Measurements from ENCODE around the gene RNASEL.

DNA sequence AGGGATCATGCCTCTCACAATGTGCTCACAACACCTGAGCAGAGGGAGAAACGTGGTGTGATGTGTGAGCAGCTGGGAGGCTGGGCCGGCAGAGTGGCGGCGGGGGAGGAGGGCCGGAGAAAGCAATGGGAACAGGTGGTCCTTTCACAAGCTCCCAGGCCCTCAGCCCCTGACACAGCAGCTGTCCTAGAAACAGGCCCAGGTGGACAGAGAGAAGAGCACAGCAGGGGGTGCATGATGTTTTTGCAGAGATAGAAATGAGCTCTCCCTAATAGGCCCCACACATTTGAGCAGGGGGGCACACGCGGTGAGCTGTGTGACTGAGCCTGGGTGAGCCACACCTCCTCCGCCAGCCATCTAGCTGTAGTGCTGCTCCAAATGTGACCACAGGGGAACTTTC is 22.7 kb upstream of the RNASEL start:
- TF ChIP-seq CTCF (IDR thresholded peaks at IDR 0.05) = no peak
- TF ChIP-seq, protein P1, sequence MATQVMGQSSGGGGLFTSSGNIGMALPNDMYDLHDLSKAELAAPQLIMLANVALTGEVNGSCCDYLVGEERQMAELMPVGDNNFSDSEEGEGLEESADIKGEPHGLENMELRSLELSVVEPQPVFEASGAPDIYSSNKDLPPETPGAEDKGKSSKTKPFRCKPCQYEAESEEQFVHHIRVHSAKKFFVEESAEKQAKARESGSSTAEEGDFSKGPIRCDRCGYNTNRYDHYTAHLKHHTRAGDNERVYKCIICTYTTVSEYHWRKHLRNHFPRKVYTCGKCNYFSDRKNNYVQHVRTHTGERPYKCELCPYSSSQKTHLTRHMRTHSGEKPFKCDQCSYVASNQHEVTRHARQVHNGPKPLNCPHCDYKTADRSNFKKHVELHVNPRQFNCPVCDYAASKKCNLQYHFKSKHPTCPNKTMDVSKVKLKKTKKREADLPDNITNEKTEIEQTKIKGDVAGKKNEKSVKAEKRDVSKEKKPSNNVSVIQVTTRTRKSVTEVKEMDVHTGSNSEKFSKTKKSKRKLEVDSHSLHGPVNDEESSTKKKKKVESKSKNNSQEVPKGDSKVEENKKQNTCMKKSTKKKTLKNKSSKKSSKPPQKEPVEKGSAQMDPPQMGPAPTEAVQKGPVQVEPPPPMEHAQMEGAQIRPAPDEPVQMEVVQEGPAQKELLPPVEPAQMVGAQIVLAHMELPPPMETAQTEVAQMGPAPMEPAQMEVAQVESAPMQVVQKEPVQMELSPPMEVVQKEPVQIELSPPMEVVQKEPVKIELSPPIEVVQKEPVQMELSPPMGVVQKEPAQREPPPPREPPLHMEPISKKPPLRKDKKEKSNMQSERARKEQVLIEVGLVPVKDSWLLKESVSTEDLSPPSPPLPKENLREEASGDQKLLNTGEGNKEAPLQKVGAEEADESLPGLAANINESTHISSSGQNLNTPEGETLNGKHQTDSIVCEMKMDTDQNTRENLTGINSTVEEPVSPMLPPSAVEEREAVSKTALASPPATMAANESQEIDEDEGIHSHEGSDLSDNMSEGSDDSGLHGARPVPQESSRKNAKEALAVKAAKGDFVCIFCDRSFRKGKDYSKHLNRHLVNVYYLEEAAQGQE (IDR thresholded peaks at IDR 0.05; ENCODE audit: insufficient read depth in 1 of 2, low read depth in 2 of 2, low read length in 1 of 2) = no peak

All from Panc1 (cell line).